Subcutaneous abdominal adipose tissue (tissue), 5 donors: ENCODE measurements around the gene KRT84.

Experiments
- H3K27ac ChIP-seq: one replicate; pipeline ENCODE4 v1.7.0; 2013; ENCODE audit warnings: low read depth, mild to moderate bottlenecking, inconsistent platforms, low read length, moderate library complexity
- H3K27me3 ChIP-seq, 5 donors: one replicate each; pipeline ENCODE4 v1.7.0; 2013; ENCODE audit warnings: low read length in 5 of 5, inconsistent platforms in 1 of 5; ENCODE audit not compliant: control insufficient read depth in 5 of 5, insufficient read depth in 4 of 5
- H3K36me3 ChIP-seq, 5 donors: one replicate each; pipeline ENCODE4 v1.7.0; 2013; ENCODE audit warnings: low read length in 5 of 5; ENCODE audit not compliant: control insufficient read depth in 5 of 5, insufficient read depth in 5 of 5
- H3K4me1 ChIP-seq, 5 donors: one replicate each; pipeline ENCODE4 v1.7.0; 2013; ENCODE audit warnings: low read length in 5 of 5, mild to moderate bottlenecking in 3 of 5, moderate library complexity in 1 of 5; ENCODE audit not compliant: control insufficient read depth in 5 of 5, insufficient read depth in 5 of 5
- H3K4me3 ChIP-seq, 5 donors: one replicate each; pipeline ENCODE4 v1.7.0; 2013; ENCODE audit warnings: low read length in 5 of 5, low read depth in 1 of 5
- H3K9ac ChIP-seq, 5 donors: one replicate each; pipeline ENCODE4 v1.7.0; 2013; ENCODE audit warnings: low read length in 5 of 5, mild to moderate bottlenecking in 4 of 5, moderate library complexity in 3 of 5
- H3K9me3 ChIP-seq, 5 donors: one replicate each; pipeline ENCODE4 v1.7.0; 2013; ENCODE audit warnings: low read length in 5 of 5; ENCODE audit not compliant: control insufficient read depth in 5 of 5
- donor health status: healthy.
- donor health status: healthy.
- donor health status: healthy.
- donor health status: healthy.
- donor health status: healthy.

KRT84 gene

GRCh38 chr12:52423661-52424500 is 38.4 kb upstream of the KRT84 start:
- no peak overlapping the region for H3K27ac ChIP-seq
- no peaks in the 10 kb centered on the region for H3K36me3 ChIP-seq
- no peak overlapping the region for H3K4me3 ChIP-seq
- H3K4me1 ChIP-seq = peaks cover 0 to 13% (median 12%) of the 10 kb centered on the region in 5 donors
- no peaks in the 10 kb centered on the region for H3K27me3 ChIP-seq
- H3K9ac ChIP-seq = peak overlapping the region in 1 of 5 donors; percentile 15
- H3K9me3 ChIP-seq = no peaks in the 10 kb centered on the region

- peak overlapping the region in 2 of 5 donors; percentile 7 to 15 for H3K9ac ChIP-seq
- no peak overlapping the region for H3K27ac ChIP-seq
- peaks cover 0 to 13% (median 12%) of the 10 kb centered on the region in 5 donors for H3K4me1 ChIP-seq
- no peaks in the 10 kb centered on the region for H3K27me3 ChIP-seq
- no peak overlapping the region for H3K4me3 ChIP-seq
- no peaks in the 10 kb centered on the region for H3K9me3 ChIP-seq
- no peaks in the 10 kb centered on the region for H3K36me3 ChIP-seq
Observed at GRCh38 chr12:52423035-52423434, 37.6 kb upstream of the KRT84 start.

DNA sequence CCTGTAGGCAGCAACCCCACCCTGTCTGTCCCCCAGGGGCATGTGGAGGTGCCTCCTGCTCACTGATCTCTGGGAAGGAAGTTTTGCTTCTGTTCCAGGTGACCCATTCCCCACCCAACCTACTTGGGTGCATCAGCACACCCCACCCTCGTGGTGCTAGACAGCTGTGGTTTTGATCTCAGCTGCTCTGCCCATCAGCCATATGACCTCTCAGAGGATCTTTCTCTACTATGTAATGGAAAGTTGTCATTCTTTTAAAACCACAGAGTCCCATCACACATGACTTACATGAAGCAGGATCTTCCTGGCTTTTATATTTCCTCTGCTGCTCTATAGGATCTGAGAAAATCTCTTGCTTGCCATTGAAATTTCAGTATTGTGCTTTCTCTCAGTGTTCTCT is 34.2 kb upstream of the KRT84 start:
- Histone ChIP-seq H3K27ac (no peak overlapping the region), H3K36me3 (no peaks in the 10 kb centered on the region), H3K27me3 (no peaks in the 10 kb centered on the region), H3K9me3 (no peaks in the 10 kb centered on the region), H3K9ac (no peak overlapping the region), H3K4me1 (peaks cover 7 to 36% (median 31%) of the 10 kb centered on the region in 5 donors), H3K4me3 (no peak overlapping the region)

GRCh38 chr12:52418576-52419110 is 33.2 kb upstream of the KRT84 start:
- no peak overlapping the region for H3K27ac ChIP-seq
- no peak overlapping the region for H3K4me3 ChIP-seq
- no peak overlapping the region for H3K9ac ChIP-seq
- no peaks in the 10 kb centered on the region for H3K9me3 ChIP-seq
- H3K27me3 ChIP-seq = no peaks in the 10 kb centered on the region
- peaks cover 7 to 34% (median 28%) of the 10 kb centered on the region in 5 donors for H3K4me1 ChIP-seq
- H3K36me3 ChIP-seq = no peaks in the 10 kb centered on the region

DNA sequence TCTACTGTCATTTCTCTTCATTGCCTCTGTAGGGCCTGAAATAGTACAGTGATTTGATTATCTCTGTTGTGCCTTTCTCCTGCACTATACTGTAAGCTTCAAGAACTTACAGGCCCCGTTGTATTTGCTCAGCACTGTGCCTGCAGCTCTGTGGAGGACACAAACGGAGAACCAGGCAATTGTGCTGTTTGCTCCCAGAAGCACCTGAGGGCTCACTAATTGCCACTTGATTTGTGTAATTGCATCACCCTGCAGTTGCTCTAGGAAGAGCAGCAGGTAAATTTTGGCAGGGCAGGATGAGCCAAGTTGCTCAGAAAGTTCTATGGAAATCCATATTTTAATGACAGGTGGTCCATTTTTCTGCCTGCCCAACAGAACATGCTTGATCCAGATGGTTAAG is 32.3 kb upstream of the KRT84 start:
- H3K4me3 ChIP-seq = no peak overlapping the region
- H3K9ac ChIP-seq = no peak overlapping the region
- no peaks in the 10 kb centered on the region for H3K36me3 ChIP-seq
- no peaks in the 10 kb centered on the region for H3K27me3 ChIP-seq
- no peaks in the 10 kb centered on the region for H3K9me3 ChIP-seq
- H3K4me1 ChIP-seq = peaks cover 7 to 25% (median 19%) of the 10 kb centered on the region in 5 donors
- no peak overlapping the region for H3K27ac ChIP-seq

DNA sequence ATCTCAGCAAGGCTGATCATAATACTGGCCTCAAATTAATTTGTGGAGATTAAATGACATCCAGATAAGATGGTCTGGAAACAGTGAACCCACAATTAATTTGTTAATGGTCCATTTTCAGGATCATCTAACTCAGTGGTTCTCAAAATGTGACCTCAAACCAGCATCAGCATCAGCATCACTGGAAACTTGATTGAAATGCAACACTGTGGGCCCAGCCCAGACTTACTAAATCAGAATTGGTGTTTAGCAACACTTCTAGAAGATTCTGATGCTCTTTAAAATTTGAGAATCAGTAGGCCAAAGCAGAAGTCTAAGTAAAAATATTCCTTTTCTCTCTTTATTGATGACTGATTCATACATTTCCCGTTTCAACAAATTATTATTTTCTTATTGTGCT is 31.3 kb upstream of the KRT84 start:
- peak overlapping the region; percentile 50 for H3K27ac ChIP-seq
- H3K4me3 ChIP-seq = no peak overlapping the region
- H3K36me3 ChIP-seq = no peaks in the 10 kb centered on the region
- H3K27me3 ChIP-seq = no peaks in the 10 kb centered on the region
- peaks cover 7 to 23% (median 19%) of the 10 kb centered on the region in 5 donors for H3K4me1 ChIP-seq
- H3K9ac ChIP-seq = peak overlapping the region in 1 of 5 donors; percentile 28
- H3K9me3 ChIP-seq = no peaks in the 10 kb centered on the region

GRCh38 chr12:52415870-52416750 is 30.7 kb upstream of the KRT84 start:
- H3K9me3 ChIP-seq = no peaks in the 10 kb centered on the region
- H3K27me3 ChIP-seq = no peaks in the 10 kb centered on the region
- peaks cover 7 to 23% (median 19%) of the 10 kb centered on the region in 5 donors for H3K4me1 ChIP-seq
- peak overlapping the region; percentile 50 for H3K27ac ChIP-seq
- no peaks in the 10 kb centered on the region for H3K36me3 ChIP-seq
- no peak overlapping the region for H3K4me3 ChIP-seq
- H3K9ac ChIP-seq = no peak overlapping the region

DNA sequence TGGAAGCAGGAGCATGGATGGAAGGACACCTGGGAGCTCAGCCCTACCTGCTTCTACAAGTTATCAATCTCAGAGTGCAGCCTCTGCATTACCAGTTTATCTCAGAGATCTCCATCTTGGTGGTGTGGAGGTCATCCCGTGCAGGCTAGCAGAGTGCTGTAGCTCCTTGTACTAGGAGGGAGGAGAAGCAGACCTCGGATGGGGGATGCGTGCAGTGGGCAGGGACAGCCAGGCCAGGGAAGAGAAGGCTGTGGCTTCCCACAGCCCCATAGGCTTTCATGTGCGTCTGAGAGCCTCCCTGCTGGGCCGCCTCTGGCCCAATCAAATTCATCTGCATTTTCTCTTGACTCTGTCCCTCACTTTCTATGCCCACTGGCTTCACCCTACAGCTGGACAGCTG is 29.5 kb upstream of the KRT84 start:
- Histone ChIP-seq H3K4me3 (no peak overlapping the region), H3K9me3 (no peaks in the 10 kb centered on the region), H3K27ac (no peak overlapping the region), H3K9ac (no peak overlapping the region), H3K27me3 (no peaks in the 10 kb centered on the region), H3K36me3 (no peaks in the 10 kb centered on the region), H3K4me1 (peaks cover 7 to 23% (median 19%) of the 10 kb centered on the region in 5 donors)

- no peaks in the 10 kb centered on the region for H3K36me3 ChIP-seq
- H3K9ac ChIP-seq = no peak overlapping the region
- H3K9me3 ChIP-seq = no peaks in the 10 kb centered on the region
- peaks cover 7 to 23% (median 19%) of the 10 kb centered on the region in 5 donors for H3K4me1 ChIP-seq
- no peaks in the 10 kb centered on the region for H3K27me3 ChIP-seq
- H3K27ac ChIP-seq = no peak overlapping the region
- no peak overlapping the region for H3K4me3 ChIP-seq
Observed at GRCh38 chr12:52413782-52414345, 28.4 kb upstream of the KRT84 start.
